HEK293 (cell line): ENCODE measurements around the gene GPHB5.

Source experiments
- CTCF ChIA-PET: fragments of 350-600 bp; formaldehyde crosslinking; extraction: SDS; loops from one replicate; lab custom pipeline; 2021; ENCODE audit warnings: antibody characterized with exemption; lab: Yijun Ruan, JAX
- POLR2A ChIA-PET: fragments of 300-600 bp; formaldehyde crosslinking; extraction: SDS; loops from one replicate; lab custom pipeline; 2020; ENCODE audit warnings: antibody characterized with exemption, inconsistent platforms; lab: Yijun Ruan, JAX
- H3K27ac ChIP-seq: fragments of 200-500 bp; sonication (Bioruptor generic); 2 replicates; pipeline ENCODE4 v1.5.1; 2014; ENCODE audit warnings: low read depth, low read length, control low read depth, inconsistent platforms; ENCODE audit errors: extremely low read depth
- H3K36me3 ChIP-seq, 2 experiments: fragments of 200-500 bp in 1 of 2; sonication (Bioruptor generic) in 1 of 2; 1 replicate in 1 of 2; 2 replicates in 1 of 2; pipeline ENCODE4 v1.5.1; 2014 to 2017; ENCODE audit warnings: inconsistent platforms in 2 of 2, low read length in 2 of 2; ENCODE audit not compliant: control insufficient read depth in 2 of 2, insufficient read depth in 1 of 2
- H3K4me1 ChIP-seq: fragments of 200-500 bp; sonication (Bioruptor generic); 2 replicates; pipeline ENCODE4 v1.5.1; 2014; ENCODE audit warnings: mild to moderate bottlenecking, low read length, inconsistent platforms; ENCODE audit not compliant: control insufficient read depth, insufficient read depth
- H3K4me3 ChIP-seq: 2 replicates; pipeline ENCODE4 v1.5.1; 2011; ENCODE audit warnings: low read depth, mild to moderate bottlenecking, control low read depth, low read length, moderate library complexity
- H3K9me3 ChIP-seq: fragments of 200-500 bp; sonication (Bioruptor generic); 2 replicates; pipeline ENCODE4 v1.5.1; 2014; ENCODE audit warnings: low read depth, low read length, inconsistent platforms; ENCODE audit not compliant: control insufficient read depth, insufficient read depth
- ELK4 ChIP-seq: IDR thresholded peaks from 2 replicates; pipeline ENCODE4 v1.6.1; 2011; ENCODE audit warnings: mild to moderate bottlenecking, low read depth, low read length, borderline replicate concordance
- GLI2 ChIP-seq: fragments of 450-650 bp; formaldehyde crosslinking; IDR thresholded peaks from 2 replicates; pipeline ENCODE4; 2017; ENCODE audit warnings: missing biosample characterization, missing genetic modification characterization, low read depth, borderline replicate concordance
- KLF16 ChIP-seq: fragments of 450-650 bp; formaldehyde crosslinking; IDR thresholded peaks from 2 replicates; pipeline ENCODE4 v1.5.1; 2017; ENCODE audit warnings: missing biosample characterization, missing genetic modification characterization
- WT1 ChIP-seq: fragments of 450-650 bp; formaldehyde crosslinking; IDR thresholded peaks from 2 replicates; pipeline ENCODE4 v1.5.1; 2016; ENCODE audit warnings: missing biosample characterization, missing genetic modification characterization
- YY1 ChIP-seq: fragments of 450-650 bp; formaldehyde crosslinking; IDR thresholded peaks from 2 replicates; pipeline ENCODE4 v1.5.1; 2018; ENCODE audit warnings: missing biosample characterization, missing genetic modification characterization
- ZBTB1 ChIP-seq: fragments of 450-650 bp; formaldehyde crosslinking; IDR thresholded peaks from 2 replicates; pipeline ENCODE4 v1.5.1; 2016; ENCODE audit warnings: missing biosample characterization, missing genetic modification characterization
- ZBTB11 ChIP-seq: fragments of 450-650 bp; formaldehyde crosslinking; conservative IDR thresholded peaks from 2 replicates; pipeline ENCODE4 v1.5.1; 2016; ENCODE audit warnings: low read depth, missing biosample characterization, missing genetic modification characterization
- ZNF132 ChIP-seq: fragments of 450-650 bp; formaldehyde crosslinking; IDR thresholded peaks from 2 replicates; pipeline ENCODE4 v1.5.1; 2017; ENCODE audit warnings: missing biosample characterization, missing genetic modification characterization, borderline replicate concordance
- ZNF184 ChIP-seq: fragments of 450-650 bp; IDR thresholded peaks from 2 replicates; pipeline ENCODE4 v1.5.1; 2018; ENCODE audit warnings: missing biosample characterization, mild to moderate bottlenecking, missing genetic modification characterization
- ZNF362 ChIP-seq: fragments of 450-650 bp; formaldehyde crosslinking; IDR thresholded peaks from 2 replicates; pipeline ENCODE4 v1.5.1; 2016; ENCODE audit warnings: missing biosample characterization, missing genetic modification characterization
- ZNF394 ChIP-seq: fragments of 450-650 bp; formaldehyde crosslinking; IDR thresholded peaks from 2 replicates; pipeline ENCODE4 v1.5.1; 2016; ENCODE audit warnings: missing biosample characterization, missing genetic modification characterization, mild to moderate bottlenecking, moderate library complexity, borderline replicate concordance
- ZNF488 ChIP-seq: fragments of 450-650 bp; formaldehyde crosslinking; IDR thresholded peaks from 2 replicates; pipeline ENCODE4 v1.5.1; 2016; ENCODE audit warnings: missing biosample characterization, missing genetic modification characterization
- ZNF658 ChIP-seq: fragments of 450-650 bp; formaldehyde crosslinking; IDR thresholded peaks from 2 replicates; pipeline ENCODE4; 2016; ENCODE audit warnings: missing biosample characterization, missing genetic modification characterization
- ZNF704 ChIP-seq: fragments of 450-650 bp; formaldehyde crosslinking; IDR thresholded peaks from 2 replicates; pipeline ENCODE4 v1.5.1; 2016; ENCODE audit warnings: missing biosample characterization, missing genetic modification characterization
- ZNF707 ChIP-seq: fragments of 450-650 bp; formaldehyde crosslinking; IDR thresholded peaks from 2 replicates; pipeline ENCODE4 v1.5.1; 2016; ENCODE audit warnings: missing biosample characterization, missing genetic modification characterization
- ZNF843 ChIP-seq: fragments of 450-650 bp; formaldehyde crosslinking; IDR thresholded peaks from 2 replicates; pipeline ENCODE4 v1.5.1; 2016; ENCODE audit warnings: missing biosample characterization, missing genetic modification characterization
- TF ChIP-seq, protein P1 (sequence below): fragments of 450-650 bp; formaldehyde crosslinking; IDR thresholded peaks from 2 replicates; pipeline ENCODE4 v1.5.1; 2017; ENCODE audit warnings: missing biosample characterization, missing genetic modification characterization

GPHB5 gene

GRCh38 chr14:63297372-63298063 is 21.2 kb downstream of the GPHB5 start:
- CTCF ChIA-PET: interaction anchor here (0.9 kb wide), 1 partner anchor 123 kb away, joined by 5 read pairs; no protein-coding TSS in a partner anchor
- POLR2A ChIA-PET: no interaction called here
- no peak overlapping the region for H3K27ac ChIP-seq
- no peak overlapping the region for H3K4me3 ChIP-seq
- H3K9me3 ChIP-seq: no peaks in the 10 kb centered on the region
- no peaks in the 10 kb centered on the region for H3K4me1 ChIP-seq
- no peaks in the 10 kb centered on the region for H3K36me3 ChIP-seq
- TF ChIP-seq YY1 (tag by site-specific recombination) (no peak), ZNF707 (tag by site-specific recombination) (no peak), GLI2 (tag by site-specific recombination) (no peak), ZBTB11 (no peak), KLF16 (tag by site-specific recombination) (no peak), ZNF704 (tag by site-specific recombination) (no peak)
- TF ChIP-seq, protein P1, sequence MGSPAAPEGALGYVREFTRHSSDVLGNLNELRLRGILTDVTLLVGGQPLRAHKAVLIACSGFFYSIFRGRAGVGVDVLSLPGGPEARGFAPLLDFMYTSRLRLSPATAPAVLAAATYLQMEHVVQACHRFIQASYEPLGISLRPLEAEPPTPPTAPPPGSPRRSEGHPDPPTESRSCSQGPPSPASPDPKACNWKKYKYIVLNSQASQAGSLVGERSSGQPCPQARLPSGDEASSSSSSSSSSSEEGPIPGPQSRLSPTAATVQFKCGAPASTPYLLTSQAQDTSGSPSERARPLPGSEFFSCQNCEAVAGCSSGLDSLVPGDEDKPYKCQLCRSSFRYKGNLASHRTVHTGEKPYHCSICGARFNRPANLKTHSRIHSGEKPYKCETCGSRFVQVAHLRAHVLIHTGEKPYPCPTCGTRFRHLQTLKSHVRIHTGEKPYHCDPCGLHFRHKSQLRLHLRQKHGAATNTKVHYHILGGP (tag by site-specific recombination): no peak

DNA sequence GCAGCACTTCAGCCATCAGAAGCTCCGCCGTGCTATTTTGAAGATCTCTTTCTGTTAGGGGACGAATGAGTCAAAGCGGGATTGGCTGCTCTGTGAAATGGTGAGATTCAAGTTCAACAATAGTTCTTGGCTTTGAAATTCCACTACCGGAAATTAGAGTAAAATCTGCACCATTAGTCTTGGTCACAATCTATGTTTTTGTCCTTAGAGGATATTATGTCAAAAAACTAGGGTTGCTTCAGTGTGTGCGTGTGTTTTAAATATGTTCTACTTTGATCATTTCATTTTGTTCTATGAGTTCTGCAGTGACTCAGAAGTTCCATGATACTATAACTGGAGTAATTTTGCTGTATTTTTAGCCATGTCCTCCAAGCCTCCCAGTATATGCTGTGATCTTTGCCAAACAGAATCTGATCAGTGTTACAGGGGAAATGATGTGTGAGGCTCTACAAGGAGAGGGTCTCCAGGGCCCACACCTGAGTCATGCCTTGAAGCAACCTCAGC is 22.6 kb downstream of the GPHB5 start:
- POLR2A ChIA-PET: no interaction called here
- TF ChIP-seq ZNF132 (tag by site-specific recombination): no peak
- no peak for TF ChIP-seq ZNF843 (tag by site-specific recombination)
- no peak for TF ChIP-seq ZNF488 (tag by site-specific recombination)
- TF ChIP-seq ZNF184 (tag by site-specific recombination): no peak
- no peak for TF ChIP-seq ZNF394
- no peak for TF ChIP-seq ZNF362 (tag by site-specific recombination)
- no peak for TF ChIP-seq ELK4
- no peak for TF ChIP-seq WT1 (tag by site-specific recombination)
- no peak for TF ChIP-seq ZNF658 (tag by site-specific recombination)
- TF ChIP-seq ZBTB1 (tag by site-specific recombination): no peak
- TF ChIP-seq, all 188 proteins: peak for 0
- Histone ChIP-seq H3K4me1 (no peaks in the 10 kb centered on the region), H3K9me3 (no peaks in the 10 kb centered on the region), H3K27ac (no peak overlapping the region), H3K4me3 (no peak overlapping the region), H3K36me3 (no peaks in the 10 kb centered on the region)
- CTCF ChIA-PET: interaction anchor here (0.6 kb wide), 1 partner anchor 1941 kb away, joined by 3 read pairs; no protein-coding TSS in a partner anchor
